ENCODE results near the gene FAM131B.

The FAM131B gene

DNA sequence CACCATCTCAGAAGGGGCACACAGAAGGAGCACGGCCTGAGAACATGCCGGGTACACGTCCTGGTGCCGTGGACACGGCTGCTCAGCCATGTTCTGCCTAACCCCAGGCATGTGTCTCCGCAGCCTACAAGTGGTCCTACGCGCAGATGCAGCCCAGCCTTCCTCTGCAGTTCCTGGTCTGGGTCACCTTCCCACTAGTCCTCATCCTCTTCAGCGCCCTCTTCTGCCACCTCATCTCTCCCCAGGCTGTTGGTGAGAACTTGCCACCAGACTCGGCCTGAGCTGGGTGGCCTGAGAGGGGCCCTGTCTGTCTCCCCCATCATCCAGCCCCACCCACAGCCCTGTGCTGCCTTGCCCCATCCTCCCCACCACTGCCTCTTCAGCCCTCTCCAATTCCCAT is 41.3 kb downstream of the FAM131B start:
- DNase-seq (ENCODE audit: low spot score) = no peak

DNA sequence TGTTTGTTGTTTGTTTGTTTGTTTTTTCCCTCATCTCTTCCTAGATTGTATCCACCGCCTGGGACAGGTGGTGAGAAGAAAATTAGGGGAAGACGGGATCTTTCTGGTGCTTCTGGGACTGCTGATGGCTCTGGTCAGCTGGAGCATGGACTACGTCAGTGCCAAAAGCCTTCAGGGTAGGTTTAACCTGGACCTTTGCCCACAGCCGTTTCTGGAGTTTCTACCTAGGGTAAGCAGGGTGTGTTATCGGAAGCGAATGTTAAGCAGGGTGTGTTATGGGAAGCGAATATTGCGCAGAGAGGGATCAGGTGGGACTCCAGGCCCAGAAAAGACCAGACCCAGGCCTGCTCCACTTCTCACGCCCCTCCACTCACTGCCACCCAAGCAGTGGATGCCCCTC is 41.9 kb downstream of the FAM131B start:
- no peak for DNase-seq (ENCODE audit: low spot score)

GRCh38 chr7:143318661-143319060 is 43.9 kb downstream of the FAM131B start:
- peak; percentile 79 for DNase-seq (ENCODE audit: low spot score)

- no peak for DNase-seq (ENCODE audit: low spot score)
Measured at GRCh38 chr7:143316492-143316891, 46.0 kb downstream of the FAM131B start.

DNA sequence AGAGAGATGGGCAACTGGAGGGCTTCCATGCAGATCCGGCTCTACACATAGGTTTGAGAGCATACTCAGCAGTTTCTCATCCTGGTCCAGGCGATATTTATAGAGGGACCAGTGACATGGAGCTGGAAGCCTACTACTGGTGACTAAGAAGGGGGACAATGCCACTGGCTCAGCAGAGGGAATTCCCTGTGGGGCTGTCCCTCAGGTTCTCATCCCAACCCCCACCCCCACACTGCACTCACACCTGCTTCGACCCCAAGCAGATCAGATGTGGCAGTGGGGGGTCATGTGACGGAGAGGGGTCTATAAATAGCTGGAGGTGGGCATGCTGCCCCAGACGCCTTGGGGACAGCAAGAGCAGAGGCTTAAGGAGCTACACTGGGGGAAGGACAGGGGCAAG is 46.7 kb downstream of the FAM131B start, which contains the start of gene CLCN1:
CLCN1 (plus strand) TSS at position 336 of the 400 bp plus-strand sequence. CDS start 102 bp downstream, outside the sequence.
- no peak for DNase-seq (ENCODE audit: low spot score)

DNA sequence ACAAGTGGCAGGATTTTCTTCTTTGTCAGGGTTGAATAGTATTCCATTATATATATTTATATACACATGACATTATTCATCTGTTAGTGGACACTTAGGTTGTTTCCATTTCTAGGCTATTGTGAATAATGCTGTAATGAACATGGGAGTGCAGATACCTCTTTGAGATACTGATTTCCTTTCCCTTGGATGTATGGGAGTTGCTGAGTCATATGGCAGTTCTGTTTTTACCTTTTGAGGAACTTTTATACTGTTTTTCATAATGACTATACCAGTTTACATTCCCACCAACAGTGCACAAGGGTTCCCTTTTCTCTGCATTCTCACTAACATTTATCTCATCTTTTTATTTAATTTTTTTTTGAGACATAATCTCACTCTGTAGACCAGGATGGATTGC is 48.4 kb downstream of the FAM131B start:
- no peak for DNase-seq (ENCODE audit: low spot score)

DNA sequence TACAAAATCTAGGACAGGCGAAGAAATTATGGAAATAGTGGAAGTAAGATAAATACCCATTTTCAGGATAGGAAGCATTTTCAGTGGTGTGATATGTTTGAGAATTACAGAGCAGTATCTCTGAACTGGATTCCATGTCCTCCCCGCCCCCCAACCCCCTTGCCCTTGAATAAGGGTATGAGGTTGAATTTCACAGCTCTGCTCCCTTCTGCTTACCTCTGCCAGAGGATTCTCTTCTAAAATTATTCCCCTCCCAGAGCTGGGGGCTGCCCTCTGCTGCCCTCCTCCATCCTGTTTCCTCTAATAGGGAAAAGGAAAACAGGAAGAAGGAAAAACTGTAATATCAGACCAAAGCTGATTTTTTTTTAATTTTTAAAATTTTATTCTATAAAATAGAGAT is 53.9 kb downstream of the FAM131B start:
- no peak for DNase-seq (ENCODE audit: low spot score)

DNA sequence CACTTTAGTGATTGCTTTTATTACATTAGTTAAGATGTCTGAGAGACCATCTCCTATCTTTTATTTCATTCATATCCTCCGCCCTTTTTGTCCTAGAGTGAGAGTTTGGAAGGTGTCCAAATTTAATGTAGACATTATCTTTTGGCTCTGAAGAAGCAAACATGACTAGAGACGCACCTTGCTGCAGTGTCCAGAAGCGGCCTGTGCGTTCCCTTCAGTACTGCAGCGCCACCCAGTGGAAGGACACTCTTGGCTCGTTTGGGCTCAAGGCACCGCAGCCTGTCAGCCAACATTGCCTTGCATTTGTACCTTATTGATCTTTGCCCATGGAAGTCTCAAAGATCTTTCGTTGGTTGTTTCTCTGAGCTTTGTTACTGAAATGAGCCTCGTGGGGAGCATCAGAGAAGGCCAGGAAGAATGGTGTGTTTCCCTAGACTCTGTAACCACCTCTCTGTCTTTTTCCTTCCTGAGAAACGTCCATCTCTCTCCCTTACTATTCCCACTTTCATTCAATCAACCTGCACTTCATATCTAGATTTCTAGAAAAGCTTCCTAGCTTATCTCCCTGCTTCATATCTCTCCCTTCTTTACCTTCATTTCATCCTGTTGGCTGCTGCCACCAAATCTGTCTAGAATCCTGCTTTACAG is 57.0 kb downstream of the FAM131B start:
- peak; percentile 68 for DNase-seq (ENCODE audit: low spot score)

DNA sequence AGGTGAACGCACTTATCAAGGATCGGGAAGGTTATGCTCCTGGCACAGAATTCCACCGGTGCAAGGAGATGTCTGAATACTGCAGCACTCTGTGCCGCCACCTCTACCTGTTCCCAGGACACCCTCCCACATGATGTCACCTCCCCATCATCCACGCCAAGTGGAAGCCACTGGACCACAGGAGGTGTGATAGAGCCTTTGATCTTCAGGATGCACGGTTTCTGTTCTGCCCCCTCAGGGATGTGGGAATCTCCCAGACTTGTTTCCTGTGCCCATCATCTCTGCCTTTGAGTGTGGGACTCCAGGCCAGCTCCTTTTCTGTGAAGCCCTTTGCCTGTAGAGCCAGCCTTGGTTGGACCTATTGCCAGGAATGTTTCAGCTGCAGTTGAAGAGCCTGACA is 57.6 kb downstream of the FAM131B start:
- DNase-seq (ENCODE audit: low spot score) = no peak

DNA sequence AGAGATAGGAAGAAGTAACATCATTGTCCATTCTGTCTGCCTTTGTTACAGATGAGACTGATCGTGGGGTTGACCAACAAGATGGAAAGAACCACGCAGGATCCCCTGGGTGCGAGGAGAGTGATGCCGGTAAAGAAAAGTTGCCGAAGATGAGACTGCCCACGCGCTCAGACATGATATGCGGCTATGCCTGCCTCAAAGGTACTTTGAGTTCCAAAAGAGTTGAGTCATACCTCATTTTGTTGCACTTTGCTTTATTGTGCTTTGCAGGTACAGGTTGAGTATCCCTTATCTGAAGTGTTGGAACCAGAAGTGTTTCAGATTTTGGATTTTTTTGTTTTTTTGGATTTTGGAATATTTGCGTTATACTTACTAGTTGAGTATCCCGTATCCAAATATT is 58.8 kb downstream of the FAM131B start:
- no peak for DNase-seq (ENCODE audit: low spot score)
